ENCODE results near the gene ID3. TPM values are rescaled to one million over a fixed set of nuclear protein-coding genes. Genes with fewer than 3 reads are reported as not detected.

The ID3 gene
- total and polyA plus RNA-seq, 9 of the 15 experiments (the other 6 are each of a cell fraction or from before 2014, with no cell fraction given), result 6.8 to 59.8 (median 23.5) TPM

- BruUV-seq (replicated peaks), result no TSS peak
- Histone ChIP-seq H3K9me1 (ENCODE audit: control insufficient read depth, insufficient read depth, low read length) (no peaks in the 10 kb centered on the region), H3K27ac (ENCODE audit: extremely low read depth, low read depth, low read length) (no peak overlapping the region), H3K4me2 (ENCODE audit: insufficient read depth, low read length) (no peak overlapping the region), H3K9me3 (replicated peaks; ENCODE audit: control insufficient read depth, insufficient read depth, low read depth, low read length) (no peaks in the 10 kb centered on the region), H3K79me2 (ENCODE audit: control insufficient read depth, insufficient read depth, low read length) (no peaks in the 10 kb centered on the region), H3K27me3 (ENCODE audit: control insufficient read depth in 2 of 2, insufficient read depth in 2 of 2, low read length in 2 of 2) (no peaks in the 10 kb centered on the region), H2AFZ (ENCODE audit: low read depth, low read length) (peak overlapping the region; percentile 25), H4K20me1 (replicated peaks; ENCODE audit: control insufficient read depth, insufficient read depth, low read length) (no peaks in the 10 kb centered on the region), H3K4me1 (replicated peaks in 1 of 2; ENCODE audit: control insufficient read depth in 2 of 2, insufficient read depth in 2 of 2, low read length in 2 of 2) (peaks cover 7 to 15% of the 10 kb centered on the region in 2 experiments; a peak in 4 of 5 replicates), H3K4me3 (no peak overlapping the region), H3K36me3 (ENCODE audit: control insufficient read depth, insufficient read depth, low read length) (no peaks in the 10 kb centered on the region), H3K9ac (ENCODE audit: insufficient read depth in 1 of 2, low read depth in 2 of 2, low read length in 2 of 2) (no peak overlapping the region)
- 59% methylated on average over 9 of the region's 9 CpGs for WGBS (ENCODE audit: insufficient coverage, low coverage, missing lambda C conversion rate)
- FAIRE-seq (no peak), ATAC-seq (no peak), DNase-seq (ENCODE audit: extremely low read depth in 1 of 4, low spot score in 3 of 4) (no peak)
- POLR2A ChIA-PET, result interaction anchor here (0.6 to 1.5 kb wide), 4 partner anchors 9 to 169 kb away, joined by 3 to 7 read pairs (median 3); partner anchors contain the start of gene RPL11
- TF ChIP-seq BACH1 (tag; IDR thresholded peaks at IDR 0.05), result peak; percentile 76
- no peak for TF ChIP-seq ZNF766 (CRISPR knock-in tag; conservative IDR thresholded peaks at IDR 0.05)
- peak; percentile 94 for TF ChIP-seq MAFK (IDR thresholded peaks at IDR 0.05; ENCODE audit: low read length)
- TF ChIP-seq PYGO2 (tag; IDR thresholded peaks at IDR 0.05), result no peak
- TF ChIP-seq MAFG (tag; conservative IDR thresholded peaks at IDR 0.05), result peak; percentile 96
- no peak for TF ChIP-seq PRPF4 (IDR thresholded peaks at IDR 0.05; ENCODE audit: insufficient read depth, low read depth, low read length, poor library complexity, severe bottlenecking)
- TF ChIP-seq SOX6 (IDR thresholded peaks at IDR 0.05), result peak; percentile 25; the same call in 1 of the 2 replicates
- TF ChIP-seq SMARCA5 (IDR thresholded peaks at IDR 0.05), result 0 out of 2 replicates have a peak, but pooled peaks have one; percentile 23
- TF ChIP-seq NFE2L1 (tag; IDR thresholded peaks at IDR 0.05; ENCODE audit: borderline replicate concordance, low read depth), result peak; percentile 87
- peak; percentile 94 for TF ChIP-seq MAFF (IDR thresholded peaks at IDR 0.05; ENCODE audit: low read length)
- TF ChIP-seq NFE2 (IDR thresholded peaks at IDR 0.05; ENCODE audit: low read depth), result peak; percentile 78
- 0 out of 2 replicates have a peak, but pooled peaks have one; percentile 22 for TF ChIP-seq ARID1B (IDR thresholded peaks at IDR 0.05)
- no peak for TF ChIP-seq HDAC8 (tag; IDR thresholded peaks at IDR 0.05)
- peak; percentile 99 for TF ChIP-seq ZNF316 (IDR thresholded peaks at IDR 0.05)
- TF ChIP-seq SMARCA4 (IDR thresholded peaks at IDR 0.05), result 0 out of 2 replicates have a peak, but pooled peaks have one; percentile 26
- TF ChIP-seq C11orf30 (IDR thresholded peaks at IDR 0.05; ENCODE audit: low read depth), result peak; percentile 95
- peak; percentile 35; the same call in 1 of the 2 replicates for TF ChIP-seq CBFA2T3 (IDR thresholded peaks at IDR 0.05)
- intact Hi-C loops (cut with micrococcal nuclease), result loop anchor here (5.0 to 10.0 kb wide), 5 partner anchors 113 to 563 kb away; partner anchors contain the start of genes HNRNPR, HTR1D, LACTBL1 and TCEA3
- in situ Hi-C loops (cut with MboI), result loop anchor here (10.0 kb wide), 2 partner anchors 323 to 563 kb away; partner anchors contain the start of genes HTR1D and LACTBL1
- CTCF ChIA-PET (ENCODE audit: low intra/inter-chr PET ratio), result no interaction called here
Observed at GRCh38 chr1:23537296-23537973, 21.9 kb downstream of the ID3 start.
